Suppressor macrophage treated with lipopolysaccharide for 4 hours (primary cell): ENCODE results near the gene MAP4K2.

Source experiments
- DNase-seq: peaks from one replicate; pipeline ENCODE4 v3.0.0-alpha.2; 2020

MAP4K2 gene

DNA sequence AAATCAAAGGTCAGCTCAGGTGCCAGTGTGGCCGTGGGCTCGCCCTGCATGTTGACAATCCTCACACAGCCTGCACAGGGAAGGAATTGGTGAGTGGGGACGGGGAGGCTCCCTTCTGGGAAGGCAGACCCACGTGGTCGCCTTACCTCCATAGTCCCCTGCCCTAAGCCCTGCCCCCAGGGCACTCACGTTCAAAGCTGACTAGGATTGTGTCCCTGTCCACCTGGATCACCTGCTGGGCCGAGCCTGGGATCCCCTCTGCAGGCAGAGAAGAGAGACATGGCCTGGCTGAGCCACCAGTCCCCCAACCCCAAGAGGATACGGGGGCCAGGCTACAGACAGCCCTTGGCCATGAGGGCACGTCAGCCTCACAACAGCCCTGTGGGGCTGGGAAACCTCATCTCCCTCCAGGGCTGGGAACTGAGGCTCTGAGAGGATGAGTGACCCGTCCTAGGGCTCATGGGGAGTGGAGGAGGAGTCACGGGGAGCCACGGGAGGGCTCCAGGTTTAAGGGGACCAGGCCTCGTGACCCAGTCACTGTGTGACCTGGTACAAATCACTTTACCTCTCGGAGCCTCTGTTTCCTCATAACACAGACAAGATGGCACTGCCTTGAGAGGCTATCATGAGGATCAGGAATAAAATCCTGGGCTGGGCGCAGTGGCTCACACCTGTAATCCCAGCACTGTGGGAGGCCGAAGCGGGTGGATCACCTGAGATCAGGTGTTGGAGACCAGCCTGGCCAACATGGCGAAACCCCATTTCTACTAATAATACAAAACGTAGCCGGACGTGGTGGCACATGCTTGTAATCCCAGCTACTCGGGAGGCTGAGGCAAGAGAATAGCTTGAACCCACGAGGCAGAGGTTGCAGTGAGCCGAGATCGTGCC lies 12.6 kb downstream of the MAP4K2 start:
- DNase-seq = no peak

DNA sequence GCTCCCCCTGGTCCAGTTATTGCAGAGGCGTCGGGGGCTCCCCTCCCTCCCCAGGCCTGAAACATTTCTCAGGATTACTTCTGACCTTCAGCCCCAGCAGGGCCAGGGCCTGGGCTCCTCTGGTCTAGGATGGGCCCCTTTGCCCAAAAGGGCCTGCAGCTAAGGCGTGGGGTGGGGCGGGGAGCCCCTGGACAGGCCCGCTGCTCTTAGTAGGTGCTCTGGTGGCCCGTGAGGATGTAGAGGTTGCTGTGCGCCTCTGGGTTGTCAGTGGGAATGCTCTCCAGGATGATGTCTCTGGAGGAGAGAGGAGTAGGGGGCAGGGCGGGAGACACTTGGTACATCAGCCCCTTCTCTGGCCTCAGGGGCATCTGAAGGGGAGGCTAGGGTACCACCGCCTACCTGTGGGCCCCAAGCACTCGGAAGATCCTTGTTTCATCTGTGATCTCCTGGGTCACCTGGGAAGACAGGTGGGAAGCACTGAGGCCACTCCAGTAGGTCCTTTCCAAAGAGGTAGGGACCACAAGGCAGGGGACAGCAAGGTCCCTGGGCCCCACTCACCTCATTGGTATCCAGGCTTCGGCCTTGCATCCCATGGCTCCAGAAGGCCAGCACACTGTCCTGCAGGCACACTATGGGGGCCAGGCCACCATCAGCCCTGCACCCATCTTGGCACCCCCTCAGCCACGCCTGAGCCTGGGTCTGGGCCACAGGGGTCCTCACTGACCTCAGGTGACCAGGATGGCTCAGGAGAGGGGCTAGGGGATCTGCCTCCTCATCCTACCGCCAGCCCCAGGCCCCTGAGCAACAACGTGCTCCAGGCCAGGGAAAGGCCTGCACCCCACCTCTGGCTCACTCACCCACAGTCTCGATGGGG lies 13.4 kb downstream of the MAP4K2 start:
- no peak for DNase-seq

DNA sequence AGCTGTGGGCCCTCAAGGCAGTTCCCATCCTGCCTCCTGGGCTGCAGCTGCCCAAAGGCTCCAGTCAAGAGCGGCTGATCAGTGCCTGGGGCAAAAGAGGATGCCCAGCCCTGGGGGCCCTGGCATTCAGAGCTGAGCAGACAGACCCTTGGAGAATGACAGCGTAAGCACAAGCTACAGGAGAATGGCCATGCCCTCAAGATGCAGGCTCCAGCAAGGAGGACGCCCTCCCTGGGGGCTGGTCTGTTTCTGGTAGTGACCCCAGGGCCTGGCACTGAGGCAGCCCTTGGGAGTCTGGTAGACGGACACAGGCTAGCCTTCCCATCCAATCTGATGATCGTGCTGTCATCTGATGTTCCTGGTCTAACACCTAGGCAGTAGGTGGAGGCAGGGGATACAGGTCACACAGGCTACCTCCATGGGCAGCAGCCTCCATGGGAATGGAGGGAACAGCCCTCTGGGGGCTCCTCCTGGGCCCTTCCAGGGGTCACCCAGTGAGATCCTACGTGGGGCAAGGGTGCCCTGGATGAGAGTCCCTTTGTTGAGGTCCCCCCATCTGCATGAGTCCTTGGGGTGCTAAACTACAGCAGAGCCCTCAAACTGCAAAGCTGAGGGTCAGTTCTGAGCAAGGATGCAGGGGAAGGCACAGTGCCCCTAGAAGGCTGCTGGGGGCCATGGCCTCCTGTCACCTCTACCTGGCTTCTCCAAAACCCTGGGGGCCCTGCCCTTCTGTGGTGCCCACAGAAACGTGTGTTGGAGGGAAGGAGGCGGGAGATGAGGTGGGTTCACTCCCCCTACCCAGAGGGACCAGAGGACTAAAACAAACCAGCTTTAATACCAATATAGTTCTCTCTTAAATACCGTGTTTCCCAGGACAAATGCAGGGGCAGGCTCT lies 14.4 kb downstream of the MAP4K2 start:
- DNase-seq = no peak

DNA sequence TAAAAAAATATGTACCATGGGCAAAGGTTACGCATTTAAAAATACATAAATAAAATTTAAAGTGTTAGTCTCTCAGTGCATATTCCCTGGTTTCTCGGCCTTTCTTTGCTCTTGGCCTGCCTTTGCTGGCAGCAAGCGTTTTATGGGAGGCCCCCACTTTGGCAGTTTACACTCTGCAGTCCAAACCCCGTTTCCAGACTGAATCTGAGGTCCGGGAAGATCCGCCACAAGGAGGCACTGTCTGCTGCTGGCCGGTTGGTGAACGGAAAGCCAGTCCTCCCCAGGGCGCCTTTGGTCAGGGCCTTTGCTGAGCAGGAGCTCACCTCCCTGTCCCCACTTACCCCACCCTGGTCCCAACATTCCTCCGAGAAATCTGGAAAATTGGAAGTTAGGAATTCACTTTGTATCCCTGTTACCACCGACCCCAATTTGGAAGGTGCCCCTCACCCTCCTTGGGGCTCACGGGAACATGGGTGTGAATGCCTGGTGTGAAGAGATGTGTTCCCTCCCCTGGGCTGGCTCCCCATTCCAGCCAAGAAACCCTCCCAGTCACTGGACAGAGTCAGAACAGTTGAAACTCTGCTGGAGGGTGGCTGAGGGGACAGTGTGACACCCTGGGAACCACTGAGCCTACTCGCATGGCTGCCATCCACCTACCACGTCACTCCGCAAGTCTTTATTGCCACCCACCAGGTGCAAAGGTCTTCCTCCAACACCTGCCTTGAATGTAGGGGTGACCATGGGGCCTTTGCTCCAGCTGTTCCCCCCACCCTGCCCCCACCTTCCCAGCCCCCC lies 15.3 kb downstream of the MAP4K2 start:
- DNase-seq = peak; percentile 69

DNA sequence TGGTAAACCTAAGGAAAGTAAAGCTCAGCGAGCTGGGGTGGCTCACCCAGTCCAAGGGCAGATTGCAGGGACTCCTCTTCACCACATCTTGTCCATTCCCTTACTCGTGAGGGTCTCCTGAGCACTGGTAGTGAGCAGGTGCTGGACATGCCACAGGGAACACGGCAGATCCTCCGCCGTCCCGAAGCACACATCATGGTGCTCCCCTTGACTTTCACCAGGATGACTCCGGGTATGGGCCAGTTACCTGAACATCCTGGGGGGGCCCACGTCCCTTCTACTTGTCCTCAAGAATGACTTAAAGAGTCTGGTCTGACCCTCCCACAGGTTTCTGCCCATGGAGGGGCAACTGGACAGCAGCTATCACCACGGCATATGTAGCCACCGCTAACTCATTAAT lies 16.7 kb downstream of the MAP4K2 start:
- no peak for DNase-seq

DNA sequence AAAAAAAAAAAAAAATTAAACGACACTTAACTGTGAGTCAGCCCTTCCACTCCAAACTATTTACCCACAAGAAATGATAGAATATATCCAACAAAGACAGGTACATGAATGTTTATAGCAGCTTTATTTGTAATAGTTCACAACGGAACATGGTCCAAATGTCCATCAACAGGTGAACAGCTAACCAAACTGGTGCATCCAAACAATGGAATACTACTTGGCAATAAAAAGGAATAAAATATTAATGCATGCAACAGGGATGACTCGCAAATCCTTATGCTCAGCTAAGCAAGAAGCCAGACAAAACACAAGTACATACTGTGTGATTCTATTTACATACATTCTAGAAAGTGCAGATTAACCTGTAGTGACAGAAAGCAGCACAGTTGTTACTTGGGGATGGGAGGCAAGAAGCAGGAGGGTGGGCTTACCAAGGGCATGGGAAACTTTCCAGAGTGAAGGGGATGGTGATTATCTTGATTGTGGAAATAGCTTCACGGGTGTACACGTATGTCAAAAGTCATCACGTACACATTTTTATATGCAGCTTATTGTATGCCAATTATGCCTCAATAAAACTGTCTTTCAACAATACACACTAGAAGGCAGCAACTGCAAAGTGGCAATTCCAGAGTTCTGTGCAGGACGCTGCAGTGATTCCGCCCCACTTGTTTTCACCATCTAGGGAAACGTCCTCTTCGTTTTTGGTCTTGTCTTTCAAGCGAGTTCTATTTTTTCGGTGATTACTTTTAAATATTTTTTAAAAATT lies 18.0 kb downstream of the MAP4K2 start:
- no peak for DNase-seq

DNA sequence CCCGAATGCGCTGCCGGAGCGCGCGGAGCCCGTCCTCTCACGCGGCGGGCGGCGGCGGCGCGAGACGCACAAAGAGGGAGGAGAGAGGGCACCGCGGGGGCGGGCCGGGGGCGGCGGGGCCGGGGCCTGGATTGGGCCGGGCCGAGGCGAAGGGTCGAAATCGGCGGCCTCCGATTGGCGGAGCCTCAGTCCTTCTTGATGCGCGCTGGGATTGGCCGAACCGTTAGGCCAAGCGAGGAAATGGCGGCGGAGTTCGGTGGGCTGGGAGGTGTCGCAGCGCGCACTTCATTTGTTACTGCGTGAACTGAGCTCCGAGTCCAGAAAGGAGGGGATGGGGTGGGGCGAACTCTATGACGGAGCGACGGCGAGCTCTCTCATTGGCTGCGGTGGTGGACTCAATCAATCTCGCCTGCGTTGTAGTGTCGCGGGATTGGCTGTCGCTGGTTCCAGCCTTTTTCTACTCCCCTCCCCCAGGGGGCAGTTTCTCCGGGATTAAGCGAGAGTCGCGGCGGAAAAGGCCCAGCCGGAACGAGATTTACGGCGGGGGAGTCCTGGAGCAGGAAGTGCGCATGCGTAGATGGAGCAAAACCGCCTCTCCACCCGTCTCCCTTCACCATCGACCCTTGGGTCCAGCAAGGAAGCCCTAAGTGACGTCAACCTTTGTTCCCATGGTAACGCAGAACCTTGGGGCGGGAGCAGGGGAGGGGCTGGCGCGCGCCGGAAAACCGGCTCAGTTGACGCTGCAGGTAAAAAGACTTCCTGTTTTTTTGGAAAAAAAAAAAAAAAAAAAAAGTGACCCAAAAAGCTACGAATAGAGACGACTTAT lies 24.3 kb downstream of the MAP4K2 start, which contains the start of gene SF1:
TSS of gene SF1 (minus strand) at position 70 of the 826 bp plus-strand sequence. CDS start 150 bp downstream, outside the sequence.
- DNase-seq = peak; percentile 100

DNA sequence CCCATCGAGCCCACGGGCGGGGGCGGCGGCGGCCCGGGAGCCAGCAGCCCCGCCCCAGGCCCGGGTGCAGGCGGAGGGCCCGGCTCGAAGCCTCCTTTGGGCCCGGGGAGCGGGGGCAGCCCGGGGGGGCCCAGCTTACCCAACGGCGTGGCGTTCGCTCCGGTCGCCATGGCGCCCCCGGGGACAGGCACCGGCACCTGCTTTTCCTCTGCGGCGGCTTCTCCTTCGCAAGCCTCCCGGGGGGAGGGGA lies 24.9 kb downstream of the MAP4K2 start:
- no peak for DNase-seq

DNA sequence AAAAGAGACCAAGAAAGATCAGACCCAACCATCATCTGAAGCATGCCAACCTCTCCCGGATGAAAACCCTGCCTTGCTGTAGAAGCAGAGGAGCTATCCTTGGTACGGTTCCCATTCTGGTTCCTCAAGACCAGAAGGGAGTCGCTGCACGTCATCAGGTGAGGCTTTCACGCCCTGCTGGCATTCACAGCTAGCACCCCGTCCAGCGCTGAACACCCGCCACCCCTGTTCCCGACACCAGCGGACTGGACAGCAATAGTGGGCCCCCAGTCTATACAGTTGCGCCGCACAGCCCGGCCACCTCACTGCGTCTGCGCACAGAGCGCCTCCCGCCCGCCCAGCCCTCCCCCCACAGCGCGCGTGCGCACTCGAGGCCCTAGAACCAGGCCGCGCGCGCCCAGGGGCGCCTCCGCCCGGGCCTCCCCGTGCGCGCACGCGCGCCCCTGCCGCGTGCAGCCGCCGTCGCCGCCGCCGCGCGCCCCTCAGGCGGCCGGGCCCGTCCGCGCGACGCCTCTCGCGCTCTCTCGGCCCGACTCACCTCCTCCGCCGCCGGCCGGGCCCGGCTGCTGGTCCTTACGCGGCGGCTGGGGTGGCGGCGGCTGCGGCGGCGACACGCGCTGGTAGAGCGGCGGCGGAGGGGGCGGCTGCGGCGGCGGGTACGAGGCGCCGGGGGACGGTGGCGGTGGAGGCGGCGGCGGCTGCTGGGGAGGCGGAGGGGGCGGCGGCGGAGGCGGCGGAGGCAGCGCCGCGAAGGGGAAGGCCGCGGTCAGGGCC lies 25.4 kb downstream of the MAP4K2 start:
- DNase-seq = peak; percentile 94

DNA sequence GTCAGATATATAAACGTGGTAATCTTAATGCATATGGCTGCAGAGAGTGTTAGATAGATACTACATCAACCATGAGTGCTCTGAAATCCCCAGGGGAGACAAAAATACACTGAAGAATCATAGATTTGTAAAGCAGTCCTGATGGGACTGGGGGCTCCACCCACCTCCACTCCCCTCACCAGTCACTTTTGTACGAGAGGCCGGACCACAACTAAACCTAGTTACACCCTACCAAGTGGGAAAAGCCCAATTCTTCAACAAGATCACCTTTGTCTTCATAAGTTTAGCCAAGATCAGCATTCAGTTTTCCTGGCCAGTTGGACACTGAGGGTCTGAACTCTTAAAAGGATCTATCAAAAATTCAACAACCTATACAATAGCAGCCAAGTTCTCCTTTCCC lies 26.1 kb downstream of the MAP4K2 start:
- DNase-seq = no peak

DNA sequence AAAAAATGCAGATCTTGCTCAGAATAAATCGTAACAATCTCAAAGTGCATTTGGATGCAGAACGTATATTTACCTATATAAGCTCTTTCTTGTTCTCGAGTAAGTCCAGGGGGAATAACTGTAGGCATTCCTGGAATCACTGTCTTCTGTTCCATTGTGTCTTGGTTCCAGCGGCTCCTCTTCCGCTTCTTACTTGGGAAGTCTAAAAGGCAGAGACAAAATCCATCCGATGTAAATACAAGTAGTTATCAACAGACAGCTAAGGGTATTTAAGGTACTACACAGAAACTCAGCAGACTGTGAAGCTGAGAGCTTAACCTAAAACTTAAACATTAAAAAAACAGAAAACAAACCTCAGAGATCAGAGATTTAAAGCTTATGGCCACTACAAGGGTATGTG lies 26.6 kb downstream of the MAP4K2 start:
- no peak for DNase-seq

DNA sequence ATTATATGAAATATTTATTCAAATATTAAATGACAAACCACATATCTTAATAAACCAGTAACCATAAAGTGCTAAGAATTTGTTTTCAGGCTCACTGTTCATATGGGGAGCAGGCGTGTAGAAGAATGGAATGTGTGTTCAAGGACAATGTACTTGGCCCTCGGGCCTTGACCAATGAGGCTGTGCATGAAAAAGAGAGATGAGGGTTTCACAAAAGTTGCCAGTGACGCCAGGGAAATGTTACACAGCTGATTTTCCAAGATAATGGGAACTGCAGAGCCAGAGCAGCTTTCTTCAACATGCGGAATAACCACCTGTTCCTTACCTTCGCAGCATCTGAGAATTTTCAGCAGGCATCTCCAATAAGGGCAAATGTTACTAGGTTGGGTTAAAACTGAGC lies 28.9 kb downstream of the MAP4K2 start:
- DNase-seq = no peak

DNA sequence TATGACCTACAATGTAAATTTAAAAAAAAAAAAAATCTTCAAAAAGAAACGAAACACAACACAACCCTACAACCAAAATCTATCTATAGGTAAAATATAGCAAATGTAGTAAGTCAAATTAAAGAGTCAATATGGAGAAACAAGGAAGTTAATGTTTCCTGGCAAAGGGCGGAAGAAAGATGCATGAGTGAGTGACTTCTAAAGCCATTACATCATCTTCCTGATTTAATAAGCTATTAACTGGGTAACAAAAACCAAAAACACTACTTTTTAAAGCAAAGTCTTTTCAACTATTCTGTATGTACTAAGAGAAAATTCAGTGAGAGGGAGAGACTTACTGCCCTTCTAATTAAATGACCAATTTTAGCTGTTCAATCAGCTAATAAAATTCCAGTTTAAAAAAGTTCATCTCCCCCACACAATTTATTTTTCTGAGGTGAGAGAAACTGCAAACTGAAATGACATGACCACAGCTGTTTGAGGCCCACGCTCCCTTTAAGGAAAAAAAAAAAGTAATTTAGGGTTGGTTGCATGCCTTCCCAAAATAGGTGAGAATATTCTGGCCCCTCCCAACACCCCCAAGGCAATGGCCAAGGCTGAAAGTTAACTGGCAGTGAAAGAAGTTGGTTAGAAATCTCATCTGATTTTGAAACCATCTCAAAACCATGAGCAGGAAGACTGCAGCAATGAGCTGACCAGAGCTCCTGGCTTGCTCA lies 30.6 kb downstream of the MAP4K2 start:
- DNase-seq = peak; percentile 70

DNA sequence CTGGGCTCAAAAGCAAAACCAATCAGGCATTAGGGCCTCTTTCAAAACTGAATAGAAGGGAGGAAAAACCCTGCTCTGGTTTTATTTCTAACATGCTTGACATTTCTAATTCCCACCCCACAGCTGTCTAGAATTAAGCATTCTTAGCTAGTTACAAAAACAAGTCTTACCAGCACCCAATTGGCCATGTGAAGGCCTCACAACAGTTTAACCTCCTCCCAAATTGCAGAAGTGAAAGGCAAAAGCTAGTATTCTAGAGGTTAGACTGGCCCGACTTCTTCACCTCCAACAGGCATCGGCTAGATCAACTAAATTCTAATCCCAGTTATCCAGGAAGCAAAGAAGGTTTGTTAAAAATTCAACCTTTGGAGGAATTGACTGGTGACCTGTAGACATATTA lies 31.2 kb downstream of the MAP4K2 start:
- peak; percentile 62 for DNase-seq

DNA sequence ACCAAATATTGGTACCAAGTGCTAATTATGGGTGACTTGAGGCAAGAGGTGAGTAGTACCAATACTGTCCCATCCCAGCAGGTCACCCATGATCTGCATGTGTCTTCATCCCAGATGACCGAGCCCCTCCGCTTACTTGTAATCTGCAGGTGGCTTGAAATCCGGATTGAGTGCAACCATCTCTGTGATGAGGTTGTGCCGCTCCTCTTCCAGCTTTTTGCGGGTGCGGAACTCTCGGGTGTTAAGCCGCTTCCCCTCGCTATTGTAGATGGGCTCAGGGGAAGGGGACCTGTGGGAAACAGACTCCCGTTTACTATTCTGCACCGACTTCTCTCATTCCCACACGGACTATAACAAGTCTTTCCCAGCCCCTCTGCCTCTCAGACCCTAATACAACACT lies 32.9 kb downstream of the MAP4K2 start:
- no peak for DNase-seq

DNA sequence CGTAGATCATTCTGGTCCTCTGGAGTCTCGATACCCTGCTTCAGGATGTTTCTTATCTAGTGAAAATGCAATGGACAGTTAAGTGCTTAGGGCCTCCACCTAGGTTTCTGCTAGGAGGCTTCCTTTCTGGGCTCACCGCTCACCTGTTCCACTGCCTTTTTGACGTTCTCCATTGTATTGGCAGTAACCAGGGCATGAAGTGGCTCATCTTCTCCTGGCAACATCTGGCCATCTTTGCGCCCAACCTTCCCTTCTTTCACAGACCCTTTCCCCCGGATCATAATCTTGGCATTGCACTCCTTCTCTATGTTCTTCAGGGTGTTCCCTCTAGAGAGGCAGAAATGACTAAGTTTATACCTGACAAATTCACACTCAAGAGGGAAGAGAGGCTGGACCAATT lies 33.7 kb downstream of the MAP4K2 start:
- DNase-seq = no peak

DNA sequence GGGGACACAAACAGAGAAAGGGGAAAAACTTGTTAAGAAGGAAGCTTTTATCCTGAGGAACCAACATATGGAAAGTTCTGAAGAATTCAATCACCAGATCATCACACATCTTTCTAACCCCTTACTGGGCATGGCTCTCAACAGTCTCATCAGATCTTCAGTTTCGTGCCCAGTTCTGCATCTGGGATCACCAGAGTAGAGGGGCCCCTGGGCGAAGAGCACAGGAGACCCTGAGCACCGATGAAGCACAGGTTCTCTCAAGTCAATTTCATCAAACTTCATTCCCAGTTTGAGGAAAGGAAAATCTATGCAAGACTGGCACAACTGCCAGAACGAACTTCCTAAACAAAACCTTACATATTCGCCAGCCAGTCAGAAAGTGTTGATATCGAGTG lies 34.7 kb downstream of the MAP4K2 start:
- DNase-seq = no peak

DNA sequence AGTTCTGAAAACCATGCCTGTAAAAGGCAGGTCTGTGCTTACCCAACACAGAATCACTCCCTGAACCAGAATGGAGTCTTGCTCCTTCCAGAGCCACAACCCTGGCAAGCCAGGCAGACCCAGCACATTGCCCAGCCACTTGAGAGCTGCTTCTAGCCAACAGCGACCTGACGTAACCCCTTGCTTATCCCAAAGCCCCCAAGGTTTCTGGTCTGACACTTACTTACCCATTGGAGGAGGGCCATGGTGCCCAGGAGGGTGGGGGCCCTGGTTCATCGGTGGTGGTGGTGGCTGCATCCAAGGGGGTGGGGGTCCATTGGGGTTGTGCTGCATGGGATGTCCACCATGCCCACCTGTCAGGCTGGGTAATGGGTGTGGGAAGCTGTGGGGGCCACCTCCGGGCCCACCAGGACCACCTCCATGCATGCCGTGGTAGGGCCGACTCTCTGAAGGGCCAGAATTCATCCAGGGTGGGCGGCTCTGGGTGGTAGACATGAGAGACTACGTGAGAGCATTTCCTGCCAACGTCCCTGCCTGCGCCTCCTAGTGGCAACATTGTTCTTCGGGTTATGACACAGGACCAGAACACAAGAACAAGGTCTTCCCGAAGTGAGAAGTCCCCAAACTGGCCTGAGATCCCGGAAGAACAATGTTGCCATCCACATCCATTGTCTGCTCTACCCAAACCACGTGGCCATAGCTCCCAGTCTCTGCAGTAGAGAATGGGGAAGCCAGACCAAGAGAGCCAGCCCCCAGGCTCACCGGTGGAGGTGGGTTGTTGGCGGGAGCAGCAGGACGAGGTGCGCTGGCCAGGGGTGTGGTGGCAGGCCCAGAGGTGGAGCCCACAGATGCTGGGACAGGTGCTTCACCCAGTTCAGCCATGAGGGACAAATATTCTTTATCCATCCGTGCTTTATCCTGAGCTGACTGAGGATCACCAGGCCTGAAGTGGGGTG lies 35.4 kb downstream of the MAP4K2 start:
- DNase-seq = peak; percentile 86
